PC-9 (cell line): ENCODE measurements around the gene ANKLE2. TPM values are rescaled to one million over a fixed set of nuclear protein-coding genes. Genes with fewer than 3 reads are reported as not detected.

ENCODE experiments used
- BruUV-seq: library from RNA; stranded (reverse); fragments of 400-500 nt; replicated peaks from 2 replicates; lab custom pipeline; 2021; lab: Mats Ljungman, UMichigan
- CTCF ChIA-PET: fragments of 300-600 bp; sonication (Branson Sonifier 250); formaldehyde crosslinking; loops from one replicate; lab custom pipeline; 2022; ENCODE audit warnings: antibody characterized with exemption; lab: Charles Lee
- POLR2A ChIA-PET: fragments of 300-600 bp; sonication (Branson Sonifier 250); formaldehyde crosslinking; loops from one replicate; lab custom pipeline; 2022; ENCODE audit warnings: antibody characterized with exemption; ENCODE audit not compliant: unreplicated experiment; lab: Charles Lee
- DNase-seq, 2 experiments: peaks; one replicate each; pipeline versions ENCODE4 v3.0.0 to v3.0.0-alpha.2; 2015 to 2022; ENCODE audit warnings: mixed read lengths in 1 of 2
- H2AFZ ChIP-seq: fragments of 200-600 bp; sonication (generic); 2 replicates; pipeline ENCODE4 v1.8.1; 2017; ENCODE audit warnings: antibody characterized with exemption
- H3F3A ChIP-seq: fragments of 200-600 bp; sonication (generic); 2 replicates; pipeline ENCODE4 v1.8.1; 2017; ENCODE audit warnings: antibody characterized with exemption, mild to moderate bottlenecking, low read depth; ENCODE audit not compliant: insufficient read depth
- H3K27ac ChIP-seq: fragments of 200-600 bp; sonication (generic); 2 replicates; pipeline ENCODE4 v1.6.1; 2016; ENCODE audit warnings: mixed run types
- H3K27me3 ChIP-seq: fragments of 200-600 bp; sonication (generic); 2 replicates; pipeline ENCODE4 v1.6.1; 2016; ENCODE audit warnings: low read depth, mixed run types; ENCODE audit not compliant: insufficient read depth
- H3K36me3 ChIP-seq: fragments of 200-600 bp; sonication (generic); 2 replicates; pipeline ENCODE4 v1.6.1; 2016; ENCODE audit warnings: low read depth, mixed run types
- H3K4me1 ChIP-seq: fragments of 200-600 bp; sonication (generic); replicated peaks from 2 replicates; pipeline ENCODE4 v1.6.1; 2016; ENCODE audit warnings: mixed run types; ENCODE audit not compliant: insufficient read depth
- H3K4me2 ChIP-seq: fragments of 200-600 bp; sonication (generic); 2 replicates; pipeline ENCODE4 v1.6.1; 2017; ENCODE audit warnings: mixed run types
- H3K4me3 ChIP-seq: fragments of 200-600 bp; sonication (generic); 2 replicates; pipeline ENCODE4 v1.6.1; 2016; ENCODE audit warnings: mixed run types
- H3K79me2 ChIP-seq: fragments of 200-600 bp; sonication (generic); 2 replicates; pipeline ENCODE4 v1.6.1; 2017; ENCODE audit warnings: low read depth, mixed run types
- H3K9me2 ChIP-seq: fragments of 200-600 bp; sonication (generic); 2 replicates; pipeline ENCODE4 v1.8.1; 2017; ENCODE audit warnings: mild to moderate bottlenecking; ENCODE audit not compliant: insufficient read depth
- H3K9me3 ChIP-seq: fragments of 200-600 bp; sonication (generic); 2 replicates; pipeline ENCODE4 v1.8.1; 2016; ENCODE audit warnings: low read depth; ENCODE audit not compliant: insufficient read depth
- H4K20me1 ChIP-seq: fragments of 200-600 bp; sonication (generic); 2 replicates; pipeline ENCODE4 v1.8.1; 2017; ENCODE audit not compliant: insufficient read depth
- EZH2 ChIP-seq: fragments of 200-600 bp; sonication (generic); IDR thresholded peaks from 2 replicates; pipeline ENCODE4 v1.8.0; 2017; ENCODE audit warnings: antibody characterized with exemption, low read depth
- intact Hi-C: fragments of 100-400 bp; cut with micrococcal nuclease; formaldehyde crosslinking; loops from one replicate; pipeline ENCODE4 v1.10.0; 2022; ENCODE audit not compliant: unreplicated experiment
- total RNA-seq: library from RNA; stranded (reverse); gene quantifications from 2 replicates; pipeline ENCODE4 v1.2.3, GENCODE V29; 2021
- TF ChIP-seq, protein P1 (sequence below): fragments of 200-600 bp; sonication (generic); conservative IDR thresholded peaks from 2 replicates; pipeline ENCODE4 v1.6.1; 2017; ENCODE audit warnings: mixed run types, antibody characterized with exemption, mild to moderate bottlenecking, moderate library complexity

ANKLE2 gene
- total RNA-seq, 1 experiment from 2014 or later, result 102 TPM

GRCh38 chr12:132789099-132789471 lies 27.5 kb upstream of the ANKLE2 start:
- peaks cover 11% of the 10 kb centered on the region; the same call in 1 of the 2 replicates for H4K20me1 ChIP-seq
- H3F3A ChIP-seq, result peaks cover 8% of the 10 kb centered on the region; the same call in 1 of the 2 replicates
- H3K9me3 ChIP-seq, result no peaks in the 10 kb centered on the region
- no peak overlapping the region for H2AFZ ChIP-seq
- TF ChIP-seq, protein P1, sequence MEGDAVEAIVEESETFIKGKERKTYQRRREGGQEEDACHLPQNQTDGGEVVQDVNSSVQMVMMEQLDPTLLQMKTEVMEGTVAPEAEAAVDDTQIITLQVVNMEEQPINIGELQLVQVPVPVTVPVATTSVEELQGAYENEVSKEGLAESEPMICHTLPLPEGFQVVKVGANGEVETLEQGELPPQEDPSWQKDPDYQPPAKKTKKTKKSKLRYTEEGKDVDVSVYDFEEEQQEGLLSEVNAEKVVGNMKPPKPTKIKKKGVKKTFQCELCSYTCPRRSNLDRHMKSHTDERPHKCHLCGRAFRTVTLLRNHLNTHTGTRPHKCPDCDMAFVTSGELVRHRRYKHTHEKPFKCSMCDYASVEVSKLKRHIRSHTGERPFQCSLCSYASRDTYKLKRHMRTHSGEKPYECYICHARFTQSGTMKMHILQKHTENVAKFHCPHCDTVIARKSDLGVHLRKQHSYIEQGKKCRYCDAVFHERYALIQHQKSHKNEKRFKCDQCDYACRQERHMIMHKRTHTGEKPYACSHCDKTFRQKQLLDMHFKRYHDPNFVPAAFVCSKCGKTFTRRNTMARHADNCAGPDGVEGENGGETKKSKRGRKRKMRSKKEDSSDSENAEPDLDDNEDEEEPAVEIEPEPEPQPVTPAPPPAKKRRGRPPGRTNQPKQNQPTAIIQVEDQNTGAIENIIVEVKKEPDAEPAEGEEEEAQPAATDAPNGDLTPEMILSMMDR, result no peak
- no peak for TF ChIP-seq EZH2
- no peak for DNase-seq
- 0 out of 2 replicates have a peak, but pooled peaks cover 2% of the 10 kb centered on the region for H3K36me3 ChIP-seq
- no peak overlapping the region for H3K4me2 ChIP-seq
- ChIA-PET CTCF (interaction anchor here (0.5 kb wide), 1 partner anchor 225 kb away, joined by 6 read pairs; no protein-coding TSS in a partner anchor), POLR2A (no interaction called here)
- intact Hi-C loops, result no loop called here
- H3K4me1 ChIP-seq, result no peaks in the 10 kb centered on the region
- no peaks in the 10 kb centered on the region for H3K27me3 ChIP-seq
- no peaks in the 10 kb centered on the region for H3K9me2 ChIP-seq
- H3K79me2 ChIP-seq, result no peaks in the 10 kb centered on the region
- BruUV-seq, result no TSS peak
- H3K27ac ChIP-seq, result no peak overlapping the region
- no peak overlapping the region for H3K4me3 ChIP-seq

DNA sequence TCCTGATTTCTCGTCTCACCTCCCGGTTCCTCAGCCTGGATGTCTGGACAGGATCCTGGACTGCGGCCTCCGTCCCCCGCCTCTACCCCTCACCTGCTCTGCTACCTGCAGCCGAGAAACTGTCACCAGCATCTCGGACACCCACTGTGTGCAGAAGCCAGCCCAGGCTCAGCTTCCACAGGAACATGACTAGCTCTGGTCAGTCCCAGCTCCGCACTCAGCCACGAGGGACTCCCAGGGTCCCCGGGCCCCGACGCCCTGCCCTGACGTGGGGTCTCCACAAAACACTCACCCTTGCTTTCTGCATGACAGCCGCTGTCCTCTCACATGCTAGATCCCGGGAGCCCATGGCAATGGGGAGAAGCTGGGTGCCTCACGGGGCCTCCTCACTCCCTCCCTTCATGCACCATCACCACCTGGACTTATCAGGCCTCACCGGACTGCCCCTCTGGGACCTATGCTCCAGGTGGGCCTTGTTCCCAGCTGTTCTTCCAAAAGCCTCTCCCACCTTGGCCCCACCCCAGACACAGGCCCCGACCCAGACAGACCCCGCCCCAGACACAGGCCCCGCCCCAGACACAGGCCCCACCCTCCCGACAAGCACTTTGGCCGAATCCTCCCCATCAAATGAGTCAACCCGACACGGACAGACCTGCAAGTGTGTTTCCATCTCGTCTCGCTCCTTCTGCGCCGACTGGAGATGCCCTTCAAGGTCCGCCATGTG lies 26.9 kb upstream of the ANKLE2 start:
- Histone ChIP-seq H4K20me1 (peaks cover 11% of the 10 kb centered on the region; the same call in 1 of the 2 replicates), H3K36me3 (0 out of 2 replicates have a peak, but pooled peaks cover 2% of the 10 kb centered on the region), H3K4me1 (no peaks in the 10 kb centered on the region), H2AFZ (no peak overlapping the region), H3K4me3 (no peak overlapping the region), H3K4me2 (no peak overlapping the region), H3K79me2 (no peaks in the 10 kb centered on the region), H3F3A (peaks cover 8% of the 10 kb centered on the region; the same call in 1 of the 2 replicates), H3K27ac (no peak overlapping the region), H3K9me3 (no peaks in the 10 kb centered on the region), H3K27me3 (no peaks in the 10 kb centered on the region), H3K9me2 (no peaks in the 10 kb centered on the region)
- TF ChIP-seq, protein P1, result no peak
- no peak for TF ChIP-seq EZH2
- intact Hi-C loops, result no loop called here
- ChIA-PET POLR2A (no interaction called here), CTCF (interaction anchor here (0.5 kb wide), 1 partner anchor 224 kb away, joined by 6 read pairs; no protein-coding TSS in a partner anchor)
- no TSS peak for BruUV-seq
- DNase-seq, result no peak

- CTCF ChIA-PET, result no interaction called here
- 0 out of 2 replicates have a peak, but pooled peaks cover 2% of the 10 kb centered on the region for H3K36me3 ChIP-seq
- BruUV-seq, result no TSS peak
These were observed 26.2 kb upstream of the ANKLE2 start for GRCh38 chr12:132787877-132788276.

More at GRCh38 chr12:132787877-132788276, 26.2 kb upstream of the ANKLE2 start:
- no peak overlapping the region for H3K4me2 ChIP-seq
- H3K4me1 ChIP-seq, result no peaks in the 10 kb centered on the region
- no peaks in the 10 kb centered on the region for H3K27me3 ChIP-seq
- no peak overlapping the region for H3K4me3 ChIP-seq
- no peak overlapping the region for H3K27ac ChIP-seq
- DNase-seq, result no peak
- no peak for TF ChIP-seq EZH2
- TF ChIP-seq, protein P1, result no peak
- no peaks in the 10 kb centered on the region for H3K79me2 ChIP-seq
- H3F3A ChIP-seq, result peaks cover 8% of the 10 kb centered on the region; the same call in 1 of the 2 replicates
- H2AFZ ChIP-seq, result no peak overlapping the region
- no peaks in the 10 kb centered on the region for H3K9me3 ChIP-seq
- POLR2A ChIA-PET, result no interaction called here
- no peaks in the 10 kb centered on the region for H3K9me2 ChIP-seq
- H4K20me1 ChIP-seq, result peaks cover 11% of the 10 kb centered on the region; the same call in 1 of the 2 replicates
- intact Hi-C loops, result no loop called here
